ENCODE measurements around the gene CLDND2.

DNA sequence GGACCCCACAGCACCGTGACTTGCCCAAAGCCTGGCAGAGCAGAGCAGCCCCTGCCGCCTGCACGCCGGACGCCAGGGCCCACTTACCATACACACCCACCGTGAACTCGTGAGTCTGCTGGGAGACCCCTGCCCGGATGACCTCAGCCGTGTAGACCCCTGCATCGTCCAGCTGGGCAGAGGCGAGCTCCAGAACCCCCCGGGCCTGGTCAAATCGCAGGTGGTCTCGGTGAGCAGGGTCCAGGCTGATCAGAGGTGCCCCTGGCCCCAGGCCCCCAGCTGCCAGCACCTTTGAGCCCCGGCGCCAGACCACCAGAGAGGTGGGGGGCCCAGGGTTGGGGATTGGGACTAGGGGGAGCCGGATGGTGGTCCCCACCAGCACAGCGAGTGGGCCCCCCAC is 27.7 kb downstream of the CLDND2 start:
- TF ChIP-seq, protein P1, sequence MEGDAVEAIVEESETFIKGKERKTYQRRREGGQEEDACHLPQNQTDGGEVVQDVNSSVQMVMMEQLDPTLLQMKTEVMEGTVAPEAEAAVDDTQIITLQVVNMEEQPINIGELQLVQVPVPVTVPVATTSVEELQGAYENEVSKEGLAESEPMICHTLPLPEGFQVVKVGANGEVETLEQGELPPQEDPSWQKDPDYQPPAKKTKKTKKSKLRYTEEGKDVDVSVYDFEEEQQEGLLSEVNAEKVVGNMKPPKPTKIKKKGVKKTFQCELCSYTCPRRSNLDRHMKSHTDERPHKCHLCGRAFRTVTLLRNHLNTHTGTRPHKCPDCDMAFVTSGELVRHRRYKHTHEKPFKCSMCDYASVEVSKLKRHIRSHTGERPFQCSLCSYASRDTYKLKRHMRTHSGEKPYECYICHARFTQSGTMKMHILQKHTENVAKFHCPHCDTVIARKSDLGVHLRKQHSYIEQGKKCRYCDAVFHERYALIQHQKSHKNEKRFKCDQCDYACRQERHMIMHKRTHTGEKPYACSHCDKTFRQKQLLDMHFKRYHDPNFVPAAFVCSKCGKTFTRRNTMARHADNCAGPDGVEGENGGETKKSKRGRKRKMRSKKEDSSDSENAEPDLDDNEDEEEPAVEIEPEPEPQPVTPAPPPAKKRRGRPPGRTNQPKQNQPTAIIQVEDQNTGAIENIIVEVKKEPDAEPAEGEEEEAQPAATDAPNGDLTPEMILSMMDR (IDR thresholded peaks at IDR 0.05; ENCODE audit: low read depth, low read length, poor library complexity, severe bottlenecking), result no peak
- no peak for TF ChIP-seq EZH2phosphoT487 (IDR thresholded peaks at IDR 0.05; ENCODE audit: borderline replicate concordance, low read length)
